Esophagus squamous epithelium (tissue), 5 donors: ENCODE data around the gene GALNT10. TPM values are rescaled to one million over a fixed set of nuclear protein-coding genes. Genes with fewer than 3 reads are reported as not detected.

Experiments used
- DNase-seq: peaks from one replicate; lab custom pipeline; 2025; lab: John Stamatoyannopoulos, UW
- H3K27ac ChIP-seq, 4 donors: fragments of 200-600 bp; sonication (generic); one replicate each; pipeline ENCODE4 v1.5.1; 2016 to 2019; ENCODE audit warnings: mild to moderate bottlenecking in 1 of 4
- H3K27me3 ChIP-seq, 4 donors: fragments of 200-600 bp; sonication (generic); 1 replicate in 3 of 4; 2 replicates in 1 of 4; pipeline versions ENCODE4 v1.5.1 to v1.6.0; 2017 to 2021; ENCODE audit warnings: antibody characterized with exemption in 1 of 4
- H3K36me3 ChIP-seq, 3 donors: fragments of 200-600 bp; sonication (generic); one replicate each; pipeline ENCODE4 v1.5.1; 2016 to 2019
- H3K4me1 ChIP-seq, 3 donors: fragments of 200-600 bp; sonication (generic); one replicate each; pipeline ENCODE4 v1.5.1; 2017 to 2019
- H3K4me3 ChIP-seq, 4 donors: fragments of 200-600 bp; sonication (generic); 1 replicate in 3 of 4; 2 replicates in 1 of 4; pipeline ENCODE4 v1.5.1; 2016 to 2019; ENCODE audit warnings: mild to moderate bottlenecking in 2 of 4, moderate library complexity in 1 of 4
- H3K9me3 ChIP-seq, 3 donors: fragments of 200-600 bp; sonication (generic); one replicate each; pipeline ENCODE4 v1.5.1; 2016 to 2019
- POLR2A ChIP-seq, 4 donors: fragments of 450-650 bp; IDR thresholded peaks; one replicate each; pipeline ENCODE4 v1.6.1; 2017; ENCODE audit warnings: antibody characterized with exemption in 4 of 4, mild to moderate bottlenecking in 4 of 4, moderate library complexity in 3 of 4
- WGBS, 2 donors: methylation state at CpG; one replicate each; pipeline ENCODE4 v1.1.5; 2018; 5-methylcytosine and 5-hydroxymethylcytosine counted together
- intact Hi-C: fragments of 100-400 bp; cut with DNase I; formaldehyde crosslinking; loops from one replicate; pipeline ENCODE4 v1.15.0; 2022
- total RNA-seq, 4 donors: library from RNA; depleted of rRNA; stranded (reverse); fragments of >200 nt; gene quantifications; one replicate each; pipeline ENCODE4 v1.1.0, GENCODE V29; 2016
- TF ChIP-seq, protein P1 (sequence below), 6 experiments: fragments of 450-650 bp in 4 of 6; fragments of 200-600 bp in 2 of 6; sonication (generic) in 2 of 6; IDR thresholded peaks; one replicate each; pipeline ENCODE4 v1.5.1; 2016 to 2019; ENCODE audit warnings: antibody characterized with exemption in 6 of 6, mild to moderate bottlenecking in 4 of 6, moderate library complexity in 4 of 6
- donor health status: DM: yes; HTN: yes; CAD: no.

Gene GALNT10
- total RNA-seq, 4 donors from 2014 or later: 3.6 to 47.2 (median 9.0) TPM

DNA sequence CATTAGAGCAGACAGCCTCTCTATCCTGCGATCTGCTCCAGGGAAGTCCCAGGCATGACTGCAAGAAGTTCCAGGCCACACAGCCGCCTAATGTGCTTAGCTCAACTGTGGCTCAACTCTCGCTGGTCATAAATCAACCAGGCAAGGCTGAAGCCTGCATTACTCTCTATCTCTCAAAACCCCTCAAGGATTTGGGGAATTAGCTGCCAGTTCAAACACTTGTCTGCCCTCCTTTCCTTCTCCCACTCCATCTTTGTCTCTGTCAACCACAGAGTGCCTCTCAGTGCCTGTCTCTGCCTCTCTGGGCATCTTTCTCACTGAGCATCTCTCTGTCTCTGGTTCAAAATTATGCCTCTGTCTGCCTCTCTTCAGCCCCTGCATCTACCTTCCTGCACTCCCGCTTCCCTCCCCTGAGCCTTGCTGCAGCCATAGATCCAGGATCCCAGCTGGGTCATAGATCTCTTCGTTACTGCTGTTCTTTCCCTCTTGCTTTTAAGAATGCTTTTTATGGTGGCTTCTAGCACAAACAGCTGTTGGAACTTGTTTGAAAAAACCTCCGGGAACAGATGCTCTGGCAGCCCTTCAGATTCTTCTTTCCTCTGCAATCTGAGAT, 27.9 kb upstream of the GALNT10 start:
- H3K4me1 ChIP-seq: no peaks in the 10 kb centered on the region
- no peaks in the 10 kb centered on the region for H3K36me3 ChIP-seq
- peaks cover 0 to 23% (median 0%) of the 10 kb centered on the region in 4 donors for H3K27me3 ChIP-seq
- DNase-seq: no peak
- 46 to 58% methylated on average over 6 of the region's 6 CpGs for WGBS, 2 donors
- H3K27ac ChIP-seq: no peak overlapping the region
- TF ChIP-seq, protein P1, sequence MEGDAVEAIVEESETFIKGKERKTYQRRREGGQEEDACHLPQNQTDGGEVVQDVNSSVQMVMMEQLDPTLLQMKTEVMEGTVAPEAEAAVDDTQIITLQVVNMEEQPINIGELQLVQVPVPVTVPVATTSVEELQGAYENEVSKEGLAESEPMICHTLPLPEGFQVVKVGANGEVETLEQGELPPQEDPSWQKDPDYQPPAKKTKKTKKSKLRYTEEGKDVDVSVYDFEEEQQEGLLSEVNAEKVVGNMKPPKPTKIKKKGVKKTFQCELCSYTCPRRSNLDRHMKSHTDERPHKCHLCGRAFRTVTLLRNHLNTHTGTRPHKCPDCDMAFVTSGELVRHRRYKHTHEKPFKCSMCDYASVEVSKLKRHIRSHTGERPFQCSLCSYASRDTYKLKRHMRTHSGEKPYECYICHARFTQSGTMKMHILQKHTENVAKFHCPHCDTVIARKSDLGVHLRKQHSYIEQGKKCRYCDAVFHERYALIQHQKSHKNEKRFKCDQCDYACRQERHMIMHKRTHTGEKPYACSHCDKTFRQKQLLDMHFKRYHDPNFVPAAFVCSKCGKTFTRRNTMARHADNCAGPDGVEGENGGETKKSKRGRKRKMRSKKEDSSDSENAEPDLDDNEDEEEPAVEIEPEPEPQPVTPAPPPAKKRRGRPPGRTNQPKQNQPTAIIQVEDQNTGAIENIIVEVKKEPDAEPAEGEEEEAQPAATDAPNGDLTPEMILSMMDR (IDR thresholded peaks at IDR 0.05): no peak
- TF ChIP-seq POLR2A (IDR thresholded peaks at IDR 0.05): no peak
- intact Hi-C loops: no loop called here
- H3K9me3 ChIP-seq: no peaks in the 10 kb centered on the region
- no peak overlapping the region for H3K4me3 ChIP-seq

DNA sequence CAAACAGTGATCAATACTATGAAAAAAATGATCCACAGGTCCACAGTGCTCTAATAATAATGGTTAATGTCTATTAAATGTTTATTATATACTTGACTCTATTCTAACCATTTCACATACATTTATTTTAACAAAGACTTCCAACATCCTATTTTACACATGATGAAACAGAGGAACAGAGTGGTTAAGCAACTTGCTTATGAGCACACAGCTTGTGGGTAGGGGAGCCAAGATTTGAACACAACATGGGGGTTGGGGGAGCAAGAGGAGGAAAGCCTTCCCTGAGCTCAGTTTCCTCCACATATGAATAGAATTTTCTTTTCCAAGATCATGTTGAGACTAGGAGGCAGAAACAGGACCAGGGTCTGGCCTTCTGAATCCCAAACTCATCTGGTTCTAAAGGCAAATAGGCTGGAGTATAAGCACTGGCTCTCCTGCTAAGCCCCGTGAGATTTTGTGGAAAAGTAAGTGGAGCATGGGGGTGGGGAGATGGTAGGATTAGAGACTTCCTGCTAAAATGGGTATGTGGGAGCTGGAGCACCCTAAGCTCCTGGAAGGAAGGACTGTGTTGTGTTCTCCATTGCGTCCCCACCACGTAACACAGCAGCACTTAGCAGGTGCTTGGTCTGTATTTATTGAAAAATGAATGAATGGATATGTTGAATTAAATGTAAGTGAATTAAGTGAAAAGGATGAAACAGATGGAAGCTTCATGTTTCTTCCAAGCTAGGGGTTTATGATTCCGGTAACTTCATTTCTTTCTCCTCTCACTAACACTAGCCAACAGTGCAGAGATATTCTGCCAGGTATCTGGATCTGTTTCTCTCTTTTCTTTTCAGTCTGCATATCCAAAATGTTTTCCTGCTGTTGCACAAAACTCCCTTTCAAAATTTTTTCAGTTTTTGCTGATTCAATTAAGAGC, 26.9 kb upstream of the GALNT10 start:
- Histone ChIP-seq H3K4me1 (no peaks in the 10 kb centered on the region), H3K9me3 (no peaks in the 10 kb centered on the region), H3K27me3 (peaks cover 0 to 23% (median 0%) of the 10 kb centered on the region in 4 donors), H3K36me3 (no peaks in the 10 kb centered on the region), H3K4me3 (no peak overlapping the region), H3K27ac (no peak overlapping the region)
- intact Hi-C loops: no loop called here
- no peak for DNase-seq
- WGBS, 2 donors: 78 to 92% methylated on average over 3 to 4 of the region's 4 CpGs
- TF ChIP-seq, protein P1 (IDR thresholded peaks at IDR 0.05): no peak
- TF ChIP-seq POLR2A (IDR thresholded peaks at IDR 0.05): no peak

DNA sequence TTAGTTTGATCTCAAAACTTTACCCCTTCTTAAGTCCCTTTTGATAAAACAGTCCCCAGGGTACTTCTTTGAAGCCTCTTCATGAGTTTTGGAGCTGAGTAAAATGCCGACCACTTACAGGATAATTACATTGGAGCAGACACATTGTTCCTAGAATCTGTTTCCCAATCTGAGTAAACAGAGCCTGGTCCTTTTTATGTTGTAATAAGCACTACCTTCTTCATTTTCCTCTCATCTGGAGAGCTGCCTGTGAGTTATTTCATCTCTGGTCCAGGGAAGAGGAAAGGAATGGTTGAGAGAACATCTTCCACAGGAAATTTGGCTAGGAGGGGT, 26.3 kb upstream of the GALNT10 start:
- H3K27ac ChIP-seq: no peak overlapping the region
- TF ChIP-seq, protein P1 (IDR thresholded peaks at IDR 0.05): no peak
- no peak for TF ChIP-seq POLR2A (IDR thresholded peaks at IDR 0.05)
- WGBS, 2 donors: 6 to 20% methylated on average over 1 of the region's 1 CpG

DNA sequence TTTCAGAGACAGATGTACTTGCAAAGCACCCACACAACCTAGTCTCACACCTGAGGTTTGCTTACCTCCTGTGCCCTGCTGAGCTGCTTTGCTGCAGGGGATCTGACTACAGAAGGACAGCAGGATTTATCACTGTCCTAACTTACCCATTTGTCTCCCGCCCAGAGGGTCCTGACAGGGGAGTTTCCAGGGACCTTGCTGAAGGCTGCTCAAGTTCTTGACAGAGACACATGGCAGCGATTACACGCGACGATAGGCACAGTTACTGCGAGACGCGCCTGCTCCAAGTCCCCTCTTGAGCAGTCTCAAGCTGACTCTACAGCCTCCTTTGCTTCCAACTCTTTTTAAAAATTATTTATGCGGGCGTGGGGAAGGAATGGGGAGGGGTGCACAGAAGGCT, 24.6 kb upstream of the GALNT10 start:
- WGBS, 2 donors: 47 to 52% methylated on average over 8 to 10 of the region's 10 CpGs
- no peak for DNase-seq
- intact Hi-C loops: no loop called here
- no peaks in the 10 kb centered on the region for H3K36me3 ChIP-seq
- no peaks in the 10 kb centered on the region for H3K4me1 ChIP-seq
- TF ChIP-seq, protein P1 (IDR thresholded peaks at IDR 0.05): no peak
- no peak for TF ChIP-seq POLR2A (IDR thresholded peaks at IDR 0.05)
- no peak overlapping the region for H3K27ac ChIP-seq
- peaks cover 0 to 23% (median 0%) of the 10 kb centered on the region in 4 donors for H3K27me3 ChIP-seq
- no peaks in the 10 kb centered on the region for H3K9me3 ChIP-seq
- H3K4me3 ChIP-seq: no peak overlapping the region

More for the DNA sequence above, 26.3 kb upstream of the GALNT10 start:
- intact Hi-C loops: no loop called here
- DNase-seq: no peak
- H3K9me3 ChIP-seq: no peaks in the 10 kb centered on the region
- no peaks in the 10 kb centered on the region for H3K4me1 ChIP-seq
- peaks cover 0 to 23% (median 0%) of the 10 kb centered on the region in 4 donors for H3K27me3 ChIP-seq
- H3K36me3 ChIP-seq: no peaks in the 10 kb centered on the region
- no peak overlapping the region for H3K4me3 ChIP-seq
